ENCODE results near the gene GPR158.

GPR158 gene

GRCh38 chr10:25198151-25198550 is 23.4 kb downstream of the GPR158 start:
- DNase-seq: no peak

GRCh38 chr10:25206693-25207414 is 32.1 kb downstream of the GPR158 start:
- DNase-seq: no peak

GRCh38 chr10:25209618-25210017 is 34.8 kb downstream of the GPR158 start:
- no peak for DNase-seq

GRCh38 chr10:25210265-25210664 is 35.5 kb downstream of the GPR158 start:
- no peak for DNase-seq

GRCh38 chr10:25220156-25220555 is 45.4 kb downstream of the GPR158 start:
- DNase-seq: no peak

- no peak for DNase-seq
Measured at GRCh38 chr10:25222085-25222660, 47.4 kb downstream of the GPR158 start.

GRCh38 chr10:25226775-25227682 is 52.2 kb downstream of the GPR158 start:
- peak; percentile 22 for DNase-seq

GRCh38 chr10:25231751-25232150 is 57.0 kb downstream of the GPR158 start:
- DNase-seq: no peak

GRCh38 chr10:25232204-25232603 is 57.4 kb downstream of the GPR158 start:
- no peak for DNase-seq

GRCh38 chr10:25245165-25245564 is 70.4 kb downstream of the GPR158 start:
- no peak for DNase-seq

GRCh38 chr10:25257646-25258045 is 82.8 kb downstream of the GPR158 start:
- no peak for DNase-seq

- DNase-seq: peak; percentile 36
Measured at GRCh38 chr10:25261110-25261509, 86.3 kb downstream of the GPR158 start.

- peak; percentile 92 for DNase-seq
Measured at GRCh38 chr10:25261558-25261957, 86.8 kb downstream of the GPR158 start.

- no peak for DNase-seq
Measured at GRCh38 chr10:25263931-25264330, 89.1 kb downstream of the GPR158 start.

- no peak for DNase-seq
Measured at GRCh38 chr10:25278180-25278579, 103.4 kb downstream of the GPR158 start.

- DNase-seq: no peak
Measured at GRCh38 chr10:25280076-25280475, 105.3 kb downstream of the GPR158 start.

GRCh38 chr10:25280573-25280972 is 105.8 kb downstream of the GPR158 start:
- no peak for DNase-seq

- DNase-seq: no peak
Measured at GRCh38 chr10:25285809-25286208, 111.0 kb downstream of the GPR158 start.

- no peak for DNase-seq
Measured at GRCh38 chr10:25288181-25288580, 113.4 kb downstream of the GPR158 start.

- no peak for DNase-seq
Measured at GRCh38 chr10:25294032-25294926, 119.5 kb downstream of the GPR158 start.

- no peak for DNase-seq
Measured at GRCh38 chr10:25296324-25296723, 121.5 kb downstream of the GPR158 start.

GRCh38 chr10:25297466-25297865 is 122.7 kb downstream of the GPR158 start:
- DNase-seq: no peak

GRCh38 chr10:25300073-25300472 is 125.3 kb downstream of the GPR158 start:
- DNase-seq: no peak

Measured in NCI-H774 (cell line).